Globus pallidus (tissue), 1 donor: ENCODE data around the gene STK32C.

ENCODE experiments used
- DNase-seq: peaks from one replicate; pipeline ENCODE4 v3.0.0-alpha.2; 2015; ENCODE audit warnings: low spot score

Gene STK32C

DNA sequence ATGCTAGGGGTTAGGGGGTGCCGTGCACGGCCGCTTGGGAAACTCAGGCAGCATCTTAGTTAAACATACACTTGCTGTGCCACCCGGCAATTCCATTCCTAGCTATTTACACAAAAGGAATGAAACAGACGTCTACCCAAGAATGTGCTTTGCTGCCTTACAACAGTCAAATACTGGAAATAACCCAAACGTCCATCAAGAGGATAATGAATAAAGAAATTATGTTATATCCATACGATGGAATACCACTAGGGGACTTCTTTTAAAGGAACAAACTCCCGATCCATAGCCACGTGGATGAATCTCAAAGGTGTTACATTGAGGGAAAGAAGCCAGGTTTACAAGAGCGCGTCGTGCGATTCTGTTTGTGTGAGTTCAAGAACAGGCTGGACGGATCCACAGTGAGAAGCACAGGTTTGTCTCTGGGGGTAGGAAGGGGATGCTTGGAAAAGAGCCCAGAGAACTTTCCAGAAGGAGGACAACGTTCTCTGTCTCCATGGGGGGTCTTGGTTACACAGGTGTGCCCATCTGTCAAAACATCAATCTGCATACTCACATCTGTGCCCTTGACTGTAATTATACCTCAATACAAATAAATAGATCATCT is 41.8 kb downstream of the STK32C start:
- DNase-seq, result no peak

- DNase-seq, result peak; percentile 22
Observed at GRCh38 chr10:132264966-132265889, 42.5 kb downstream of the STK32C start.

DNA sequence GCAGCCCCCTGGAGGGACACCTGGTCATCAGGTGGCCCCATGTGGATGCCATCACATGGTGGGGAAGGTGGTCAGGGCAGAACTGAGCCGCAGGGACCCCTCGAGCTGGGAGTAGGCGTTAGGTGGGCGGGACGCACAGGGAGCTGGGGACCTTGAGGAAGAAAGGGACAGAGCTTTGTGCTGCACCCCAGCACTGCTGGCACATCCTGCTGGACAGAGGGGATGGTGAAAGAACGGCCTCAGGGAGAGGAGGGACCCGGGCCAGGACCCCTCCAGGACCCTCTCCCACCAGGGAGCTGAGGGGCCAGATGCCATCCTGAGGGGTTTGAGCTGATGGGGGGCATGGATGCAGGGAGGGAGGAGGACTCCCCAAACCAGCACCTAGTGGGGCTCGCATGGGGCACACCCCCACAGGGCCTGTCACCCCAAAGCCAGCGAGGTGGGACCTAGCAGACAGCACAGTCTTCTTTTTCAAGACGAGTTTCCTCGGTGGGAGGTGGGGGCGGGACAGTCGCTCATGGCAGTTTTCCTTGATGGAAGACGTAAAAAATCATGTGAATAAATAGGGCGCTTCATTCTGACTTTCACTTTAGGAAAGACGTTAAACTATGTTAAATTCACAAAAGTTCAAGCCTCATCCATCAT is 43.3 kb downstream of the STK32C start:
- DNase-seq, result no peak

GRCh38 chr10:132263866-132264265 is 43.9 kb downstream of the STK32C start:
- DNase-seq, result no peak

DNA sequence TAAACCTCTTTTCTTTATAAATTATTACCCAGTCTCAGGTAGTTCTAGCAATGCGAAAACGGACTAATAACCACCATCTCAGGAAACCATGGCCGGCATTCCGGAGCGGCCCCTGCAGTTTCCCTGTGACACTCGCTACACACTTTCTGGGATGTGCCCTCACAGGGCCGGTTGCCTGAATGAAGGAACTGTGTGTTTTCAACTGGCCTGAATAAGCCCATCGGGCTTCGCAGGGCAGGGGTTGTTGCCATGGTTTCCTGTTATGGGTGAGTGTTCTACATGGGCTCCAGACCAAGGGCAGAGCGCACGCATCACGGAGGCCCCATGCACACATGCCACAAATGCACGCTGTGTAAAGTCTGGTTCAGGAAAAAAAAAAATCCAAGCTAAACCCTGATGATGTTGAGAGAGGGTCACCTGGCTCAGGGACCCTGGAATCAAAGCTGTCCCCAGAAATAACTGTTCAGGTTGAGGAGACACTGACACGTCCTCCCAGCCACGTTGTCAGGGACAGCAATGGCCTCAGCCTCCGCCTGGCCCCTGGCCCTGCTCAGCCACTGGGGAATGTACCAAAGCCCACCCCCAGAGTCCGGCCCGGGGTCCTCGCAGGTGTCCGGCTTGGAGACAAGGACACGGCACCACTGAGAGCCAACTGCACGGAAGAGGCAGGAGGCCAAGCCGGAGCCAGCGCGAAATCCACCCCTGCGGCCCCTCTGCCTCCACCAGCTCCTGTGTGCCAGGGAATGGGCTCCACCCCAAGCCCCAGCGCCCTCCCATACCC is 47.9 kb downstream of the STK32C start:
- no peak for DNase-seq

DNA sequence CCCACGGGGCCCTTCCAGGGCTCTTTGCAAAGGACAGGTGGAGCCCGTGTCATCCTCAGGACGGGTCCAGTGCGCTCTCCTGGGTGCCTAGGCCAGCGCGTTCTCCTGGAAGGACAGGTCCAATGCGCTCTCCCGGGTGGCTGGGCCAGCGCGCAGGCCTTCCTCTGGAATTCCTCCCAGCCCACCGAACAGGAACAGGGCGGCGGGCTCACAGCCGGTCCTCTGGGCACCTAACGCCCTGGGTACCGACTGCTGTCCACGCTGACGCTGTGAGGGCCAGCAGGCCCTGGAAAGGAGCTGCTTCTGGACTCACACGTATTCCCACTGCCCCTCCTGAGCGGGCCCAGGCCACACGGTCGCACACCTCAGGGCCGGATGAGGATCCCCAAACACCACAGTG is 49.3 kb downstream of the STK32C start:
- no peak for DNase-seq

DNA sequence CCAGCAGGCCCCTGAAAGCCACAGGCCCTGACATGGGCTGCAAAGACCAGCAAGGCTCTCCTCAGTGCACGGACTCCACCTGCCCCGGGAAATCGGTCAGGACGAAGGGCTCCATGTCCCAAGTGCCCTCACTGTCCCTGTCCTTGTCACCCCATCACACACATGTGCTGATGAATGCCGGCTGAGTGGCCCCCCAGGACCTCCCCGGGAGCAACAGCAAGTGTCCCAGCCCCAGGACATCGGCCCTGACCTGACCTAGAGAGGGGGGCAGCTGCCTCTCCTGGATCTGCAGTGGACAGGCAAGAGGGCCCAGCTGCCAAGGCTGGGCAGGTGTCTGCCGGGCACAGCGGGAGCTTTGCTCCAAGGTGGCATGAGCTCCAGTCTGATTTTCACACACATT is 49.8 kb downstream of the STK32C start:
- no peak for DNase-seq

DNA sequence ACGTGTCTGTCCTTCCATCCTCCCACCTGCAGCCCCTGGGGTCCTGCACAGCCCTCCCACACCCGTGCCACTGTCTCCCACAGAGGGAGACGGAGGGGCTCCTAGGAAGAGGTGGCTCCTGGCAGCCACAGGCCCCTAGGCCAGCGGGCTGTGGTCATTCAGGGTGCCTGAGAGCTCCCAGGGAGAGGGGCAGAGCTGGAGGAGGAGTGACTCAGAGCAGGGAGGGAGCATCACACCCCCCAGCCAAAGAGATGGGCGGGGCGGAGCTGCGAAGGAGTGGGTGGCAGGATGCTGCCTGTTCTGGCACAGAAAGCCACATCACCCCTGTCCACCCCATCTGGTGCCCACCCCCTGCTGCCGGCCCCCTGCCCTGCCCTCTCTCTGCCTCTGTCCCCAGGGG is 50.5 kb downstream of the STK32C start:
- DNase-seq, result no peak

GRCh38 chr10:132256866-132257265 is 50.9 kb downstream of the STK32C start:
- DNase-seq, result no peak

DNA sequence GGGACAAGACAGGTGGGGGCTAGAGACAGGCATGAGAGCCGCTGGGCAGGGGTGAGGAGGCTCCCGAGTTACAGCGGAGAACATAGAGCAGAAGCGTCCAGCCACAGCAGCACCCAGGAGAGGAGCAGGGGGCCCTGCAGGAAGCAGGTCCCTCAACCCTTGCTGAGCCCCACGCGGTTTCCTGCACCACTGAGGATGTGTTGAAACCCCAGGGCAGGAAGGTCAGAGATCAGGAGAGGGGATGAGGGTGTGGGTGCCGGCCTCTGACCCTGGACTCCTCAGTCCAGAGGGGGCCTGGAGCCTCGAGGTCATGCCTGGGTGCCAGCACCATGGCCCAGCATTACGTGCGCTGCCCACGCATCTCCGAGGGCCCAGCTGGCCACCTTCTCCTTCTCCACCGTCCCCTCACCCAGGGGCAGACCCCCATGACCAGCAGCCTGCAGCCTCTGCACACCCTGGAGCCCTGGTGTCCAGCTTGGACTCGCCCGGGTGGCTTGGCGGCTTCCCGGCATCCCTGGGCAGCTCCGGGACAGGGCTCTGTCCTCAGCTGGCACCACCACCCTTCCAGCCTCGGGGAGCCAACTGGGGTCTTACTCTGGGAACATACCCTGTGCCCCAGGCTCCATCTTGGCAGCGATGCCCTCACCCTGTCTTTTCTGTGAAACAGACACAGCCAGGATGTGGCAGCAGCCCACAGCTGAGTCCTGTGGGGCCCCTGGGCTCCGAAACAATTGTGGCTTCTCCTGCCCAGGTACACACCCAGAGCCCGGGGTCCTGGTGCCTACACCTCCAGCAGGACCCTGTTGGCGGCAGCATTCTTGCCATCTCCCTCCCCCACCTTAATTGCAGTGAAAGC is 52.0 kb downstream of the STK32C start:
- DNase-seq, result no peak

DNA sequence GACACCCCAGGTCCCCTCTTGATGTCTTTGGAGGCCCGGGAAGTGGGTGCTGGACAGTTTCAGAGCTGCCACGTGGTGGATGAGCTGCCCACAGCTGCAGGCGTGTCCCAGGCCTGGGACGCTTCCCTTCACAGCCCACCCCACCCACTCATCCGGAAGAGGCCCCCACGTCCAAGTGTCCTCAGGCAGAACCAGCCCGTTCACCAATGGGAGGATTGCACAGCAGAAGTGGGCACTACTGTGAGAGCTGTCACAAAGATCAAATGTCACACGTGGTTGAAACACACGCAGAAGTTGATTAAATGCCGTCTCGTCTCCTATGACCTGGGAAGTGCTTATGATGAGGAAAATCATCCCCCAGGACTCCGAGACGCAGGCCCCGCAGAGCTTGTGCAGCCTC is 52.9 kb downstream of the STK32C start:
- DNase-seq, result no peak

GRCh38 chr10:132253092-132253687 is 54.6 kb downstream of the STK32C start:
- DNase-seq, result no peak

- DNase-seq, result no peak
Observed at GRCh38 chr10:132252412-132252811, 55.3 kb downstream of the STK32C start.

DNA sequence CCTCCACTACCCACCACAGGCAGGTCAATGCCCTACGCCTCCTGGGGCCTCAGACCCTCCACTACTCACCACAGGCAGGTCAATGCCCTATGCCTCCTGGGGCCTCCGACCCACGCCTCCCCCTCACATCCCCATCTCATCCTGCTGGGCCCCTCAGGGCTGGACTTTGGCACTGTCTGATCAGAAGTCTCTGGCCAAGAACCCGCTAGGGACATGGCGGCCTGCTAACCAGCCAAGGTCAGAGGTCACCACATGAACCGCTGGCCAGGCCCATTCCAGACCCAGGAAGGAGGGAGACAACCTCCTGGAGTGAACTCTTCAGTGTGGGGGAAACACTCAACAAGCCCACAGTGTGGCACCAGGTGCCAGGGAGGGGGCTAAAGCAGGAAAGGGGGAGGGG is 55.8 kb downstream of the STK32C start:
- no peak for DNase-seq

GRCh38 chr10:132250481-132251475 is 57.0 kb downstream of the STK32C start:
- DNase-seq, result no peak

GRCh38 chr10:132249824-132250375 is 57.9 kb downstream of the STK32C start:
- no peak for DNase-seq

- no peak for DNase-seq
Observed at GRCh38 chr10:132249226-132249724, 58.5 kb downstream of the STK32C start.

DNA sequence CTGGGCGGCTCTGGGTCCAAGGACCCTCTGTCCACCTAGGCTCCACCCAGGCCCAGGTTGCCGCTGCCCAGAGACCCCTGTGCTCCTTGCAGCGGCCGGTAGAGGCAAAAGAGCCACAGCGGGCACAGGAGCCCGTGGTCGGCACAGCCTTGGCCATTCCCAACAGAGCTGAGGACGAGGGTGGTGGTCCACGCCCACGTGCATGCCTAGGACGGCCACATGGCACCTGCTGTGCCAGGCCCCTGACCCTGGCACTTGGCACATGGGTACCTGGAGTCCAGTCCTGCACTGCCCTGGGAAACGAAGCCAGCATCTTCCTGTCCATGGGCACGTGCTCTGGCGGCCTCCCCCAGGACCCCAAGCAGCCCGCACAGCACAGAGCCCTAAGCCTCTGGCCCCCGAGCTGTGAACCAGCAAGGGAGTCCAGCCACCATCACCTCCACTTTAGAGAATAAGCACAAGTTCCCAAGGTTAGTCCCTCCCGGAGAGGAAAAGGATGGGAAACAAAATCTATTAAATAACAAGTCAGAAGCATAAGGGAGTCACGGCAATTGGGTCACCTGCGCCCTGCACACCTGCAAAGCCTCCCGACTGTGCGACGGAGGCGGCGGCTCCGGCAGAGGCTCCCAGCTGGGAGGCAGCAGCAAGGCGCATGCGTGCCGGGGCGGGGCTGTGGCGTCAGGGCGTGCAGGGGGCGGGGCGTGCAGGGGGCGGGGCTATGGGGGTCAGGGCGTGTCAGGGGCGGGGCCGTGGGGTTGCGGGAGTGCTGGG is 59.1 kb downstream of the STK32C start:
- no peak for DNase-seq
